ENCODE data around the gene CSMD2.

- no peak for TF ChIP-seq CTCF (conservative IDR thresholded peaks at IDR 0.05)
- TF ChIP-seq EZH2 (IDR thresholded peaks at IDR 0.05; ENCODE audit: low read depth), result no peak
Measured at GRCh38 chr1:33573661-33574060, 591.4 kb downstream of the CSMD2 start.

All from PC-9 (cell line).